Thoracic aorta (tissue), 2 donors: Measurements from ENCODE around the gene MICAL3. TPM values are rescaled to one million over a fixed set of nuclear protein-coding genes. Genes with fewer than 3 reads are reported as not detected.

ENCODE experiments used
- ATAC-seq: fragments of 150-250 bp; one replicate; pipeline ENCODE4 v1.8.0; 2017; ENCODE audit warnings: low read depth; ENCODE audit not compliant: insufficient number of reproducible peaks, low FRiP score
- DNase-seq: peaks from one replicate; pipeline ENCODE4 v3.0.0-alpha.2; 2020; ENCODE audit warnings: low spot score
- H3K27ac ChIP-seq, 2 donors: fragments of 200-600 bp; sonication (generic); 1 replicate in 1 of 2; 2 replicates in 1 of 2; pipeline ENCODE4 v1.5.1; 2016; ENCODE audit warnings: mild to moderate bottlenecking in 2 of 2, moderate library complexity in 2 of 2
- H3K27me3 ChIP-seq: fragments of 200-600 bp; sonication (generic); replicated peaks from 2 replicates; pipeline ENCODE4 v1.6.0; 2016; ENCODE audit warnings: mild to moderate bottlenecking; ENCODE audit not compliant: insufficient read depth
- H3K36me3 ChIP-seq: fragments of 200-600 bp; sonication (generic); one replicate; pipeline ENCODE4 v1.5.1; 2016
- H3K4me1 ChIP-seq, 2 donors: fragments of 200-600 bp; sonication (generic); 1 replicate in 1 of 2; 2 replicates in 1 of 2; pipeline versions ENCODE4 v1.5.1 to v1.6.0; 2016; ENCODE audit warnings: low read depth in 2 of 2, mild to moderate bottlenecking in 1 of 2; ENCODE audit not compliant: control insufficient read depth in 1 of 2
- H3K4me3 ChIP-seq: fragments of 200-600 bp; sonication (generic); 2 replicates; pipeline ENCODE4 v1.5.1; 2016; ENCODE audit warnings: mild to moderate bottlenecking
- H3K9me3 ChIP-seq: fragments of 200-600 bp; sonication (generic); 2 replicates; pipeline ENCODE4 v1.5.1; 2016
- total RNA-seq, 2 donors: library from RNA; depleted of rRNA; stranded (reverse); fragments of >200 nt; gene quantifications; one replicate each; pipeline versions ENCODE4 v1.1.0 to v1.2.3, GENCODE V29; 2016
- TF ChIP-seq, protein P1 (sequence below): fragments of 200-600 bp; sonication (generic); IDR thresholded peaks from one replicate; pipeline ENCODE4 v1.5.1; 2019; ENCODE audit warnings: antibody characterized with exemption

MICAL3 gene
- total RNA-seq, 2 donors from 2014 or later = 45.2 to 78.0 TPM

- ATAC-seq (no peak), DNase-seq (no peak)
- Histone ChIP-seq H3K27me3 (no peaks in the 10 kb centered on the region), H3K4me1 (no peaks in the 10 kb centered on the region), H3K9me3 (no peaks in the 10 kb centered on the region), H3K36me3 (peaks cover 22% of the 10 kb centered on the region), H3K27ac (no peak overlapping the region), H3K4me3 (no peak overlapping the region)
- TF ChIP-seq, protein P1, sequence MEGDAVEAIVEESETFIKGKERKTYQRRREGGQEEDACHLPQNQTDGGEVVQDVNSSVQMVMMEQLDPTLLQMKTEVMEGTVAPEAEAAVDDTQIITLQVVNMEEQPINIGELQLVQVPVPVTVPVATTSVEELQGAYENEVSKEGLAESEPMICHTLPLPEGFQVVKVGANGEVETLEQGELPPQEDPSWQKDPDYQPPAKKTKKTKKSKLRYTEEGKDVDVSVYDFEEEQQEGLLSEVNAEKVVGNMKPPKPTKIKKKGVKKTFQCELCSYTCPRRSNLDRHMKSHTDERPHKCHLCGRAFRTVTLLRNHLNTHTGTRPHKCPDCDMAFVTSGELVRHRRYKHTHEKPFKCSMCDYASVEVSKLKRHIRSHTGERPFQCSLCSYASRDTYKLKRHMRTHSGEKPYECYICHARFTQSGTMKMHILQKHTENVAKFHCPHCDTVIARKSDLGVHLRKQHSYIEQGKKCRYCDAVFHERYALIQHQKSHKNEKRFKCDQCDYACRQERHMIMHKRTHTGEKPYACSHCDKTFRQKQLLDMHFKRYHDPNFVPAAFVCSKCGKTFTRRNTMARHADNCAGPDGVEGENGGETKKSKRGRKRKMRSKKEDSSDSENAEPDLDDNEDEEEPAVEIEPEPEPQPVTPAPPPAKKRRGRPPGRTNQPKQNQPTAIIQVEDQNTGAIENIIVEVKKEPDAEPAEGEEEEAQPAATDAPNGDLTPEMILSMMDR = no peak
Observed at GRCh38 chr22:17788528-17789378, 235.6 kb downstream of the MICAL3 start.

GRCh38 chr22:17787716-17788330 lies 236.5 kb downstream of the MICAL3 start:
- Histone ChIP-seq H3K9me3 (no peaks in the 10 kb centered on the region), H3K27ac (no peak overlapping the region), H3K4me1 (no peaks in the 10 kb centered on the region), H3K27me3 (no peaks in the 10 kb centered on the region), H3K36me3 (peaks cover 22% of the 10 kb centered on the region), H3K4me3 (no peak overlapping the region)
- DNase-seq (no peak), ATAC-seq (no peak)
- TF ChIP-seq, protein P1 = no peak

DNA sequence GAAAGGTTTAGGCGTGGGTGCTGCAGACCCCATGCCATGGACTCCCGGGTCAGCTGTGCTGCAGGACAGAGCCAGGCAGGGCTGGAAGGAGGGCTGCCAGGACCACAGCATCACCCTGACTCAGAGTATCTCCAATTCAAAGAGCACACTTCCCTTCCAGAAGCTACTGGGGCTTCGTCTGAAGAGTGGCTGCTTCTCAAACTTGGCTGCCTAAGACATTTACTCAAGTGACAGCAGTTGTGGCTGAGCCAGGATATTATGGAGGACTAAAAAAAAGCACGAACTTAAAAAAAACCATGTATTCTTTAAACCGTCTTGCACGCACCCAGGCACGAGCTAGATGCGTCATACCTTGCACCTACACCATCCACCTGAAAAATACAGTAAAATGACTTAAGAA lies 237.1 kb downstream of the MICAL3 start:
- Histone ChIP-seq H3K4me1 (no peaks in the 10 kb centered on the region), H3K9me3 (no peaks in the 10 kb centered on the region), H3K27me3 (no peaks in the 10 kb centered on the region), H3K4me3 (no peak overlapping the region), H3K36me3 (peaks cover 22% of the 10 kb centered on the region), H3K27ac (no peak overlapping the region)
- no peak for DNase-seq
- TF ChIP-seq, protein P1 = no peak
- no peak for ATAC-seq

DNA sequence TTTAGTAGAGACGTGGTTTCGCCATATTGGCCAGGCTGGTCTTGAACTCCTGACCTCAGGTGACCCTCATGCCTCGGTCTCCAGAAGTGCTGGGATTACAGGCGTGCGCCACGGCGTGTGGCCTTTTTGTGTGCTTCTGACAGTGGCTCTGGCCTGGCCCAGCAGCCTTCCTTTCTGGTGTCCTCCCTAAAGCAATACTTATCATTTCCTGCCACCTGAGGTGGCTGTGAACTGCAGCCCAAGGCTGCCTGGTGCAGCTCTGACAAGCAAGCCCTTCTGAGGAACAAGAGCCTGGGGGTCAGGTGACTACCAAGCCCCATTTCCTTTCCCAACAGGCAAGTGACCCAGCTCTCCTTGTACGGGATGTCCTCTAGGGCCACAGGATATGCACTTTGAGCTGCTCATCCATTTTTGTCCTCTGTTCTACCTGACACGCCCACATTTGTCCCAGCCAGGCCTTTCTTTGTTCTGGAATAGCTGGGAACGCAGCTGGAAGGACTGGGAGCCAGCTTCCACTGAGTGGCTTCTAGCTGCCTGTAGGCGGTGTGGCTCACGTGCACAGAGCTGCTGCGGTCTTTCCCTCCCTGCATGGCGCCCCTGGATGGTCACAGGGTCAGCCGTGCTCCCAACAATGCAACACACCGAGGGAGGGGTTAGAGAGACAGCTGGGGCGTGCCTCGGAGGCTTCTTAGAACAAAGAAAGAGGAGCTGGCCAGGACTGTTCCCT lies 237.8 kb downstream of the MICAL3 start:
- TF ChIP-seq, protein P1 = no peak
- Histone ChIP-seq H3K27ac (no peak overlapping the region), H3K36me3 (peaks cover 22% of the 10 kb centered on the region), H3K4me3 (no peak overlapping the region), H3K9me3 (no peaks in the 10 kb centered on the region), H3K4me1 (peaks cover 4 to 5% of the 10 kb centered on the region in 2 donors), H3K27me3 (no peaks in the 10 kb centered on the region)
- ATAC-seq = no peak
- DNase-seq = no peak
